A549 (cell line): ENCODE measurements around the gene TMEFF2.

Source experiments
- CBX8 ChIP-seq: fragments of 200-600 bp; sonication (generic); IDR thresholded peaks from 2 replicates; pipeline ENCODE4 v1.6.1; 2016
- CEBPB ChIP-seq, 2 experiments: fragments of >200 bp in 1 of 2; sonication (Bioruptor Twin) in 1 of 2; formaldehyde crosslinking in 1 of 2; IDR thresholded peaks; 2 replicates each; pipeline ENCODE4 v1.6.1; 2012 to 2016
- CHD4 ChIP-seq: fragments of 200-600 bp; sonication (generic); IDR thresholded peaks from 2 replicates; pipeline ENCODE4 v1.6.1; 2016; ENCODE audit warnings: antibody characterized with exemption, mild to moderate bottlenecking, borderline replicate concordance
- CTCF ChIP-seq: fragments of >200 bp; sonication (Bioruptor Twin); formaldehyde crosslinking; IDR thresholded peaks from 3 replicates; pipeline ENCODE4 v1.5.1; 2016
- EP300 ChIP-seq, 2 experiments: fragments of >200 bp; sonication (Bioruptor Twin); formaldehyde crosslinking; IDR thresholded peaks; 2 replicates in 1 of 2; 3 replicates in 1 of 2; pipeline ENCODE4 v1.6.1; 2016 to 2017
- KDM1A ChIP-seq: fragments of 200-600 bp; sonication (generic); IDR thresholded peaks from 2 replicates; pipeline ENCODE4 v1.6.1; 2016; ENCODE audit warnings: low read depth, mild to moderate bottlenecking
- POLR2A ChIP-seq: IDR thresholded peaks from 2 replicates; pipeline ENCODE4 v1.6.1; 2012; ENCODE audit warnings: mild to moderate bottlenecking, low read length
- RAD21 ChIP-seq, 2 experiments: fragments of >200 bp in 1 of 2; sonication (Bioruptor Twin) in 1 of 2; formaldehyde crosslinking in 1 of 2; IDR thresholded peaks in 1 of 2; conservative IDR thresholded peaks in 1 of 2; 2 replicates in 1 of 2; 3 replicates in 1 of 2; pipeline ENCODE4 v1.6.1; 2012 to 2018; ENCODE audit warnings: inconsistent platforms in 1 of 2
- RFX5 ChIP-seq: fragments of 450-650 bp; IDR thresholded peaks from 2 replicates; pipeline ENCODE4 v1.7.1; 2014; ENCODE audit warnings: antibody characterized with exemption, mild to moderate bottlenecking, moderate library complexity

GRCh38 chr2:192042126-192042525 lies 152.6 kb downstream of the TMEFF2 start:
- TF ChIP-seq EP300 (IDR thresholded peaks at IDR 0.05) (no peak), CTCF (no peak), POLR2A (no peak), CHD4 (no peak), RAD21 (conservative IDR thresholded peaks at IDR 0.05 in 1 of 2, IDR thresholded peaks at IDR 0.05 in 1 of 2) (no peak), RFX5 (no peak), KDM1A (no peak), CEBPB (IDR thresholded peaks at IDR 0.05) (no peak), CBX8 (no peak)
